H1 (cell line): ENCODE results near the gene SEC23IP. TPM values are rescaled to one million over a fixed set of nuclear protein-coding genes. Genes with fewer than 3 reads are reported as not detected.

ENCODE experiments used
- ASH2L ChIP-seq: fragments of 200-600, 300-600 bp; sonication (generic); IDR thresholded peaks from one replicate; pipeline ENCODE4 v1.7.1; 2017; ENCODE audit warnings: low read length
- KDM4A ChIP-seq: IDR thresholded peaks from one replicate; pipeline ENCODE4 v1.7.1; 2012; ENCODE audit warnings: low read depth, mild to moderate bottlenecking, moderate library complexity, low read length, inconsistent platforms; ENCODE audit not compliant: severe bottlenecking
- POLR2AphosphoS5 ChIP-seq: IDR thresholded peaks from 2 replicates; pipeline ENCODE4 v1.6.1; 2011; ENCODE audit warnings: low read depth, low read length
- TCF12 ChIP-seq: IDR thresholded peaks from 2 replicates; pipeline ENCODE4 v1.6.1; 2011; ENCODE audit warnings: low read depth, mild to moderate bottlenecking, low read length
- ZNF274 ChIP-seq: IDR thresholded peaks from 2 replicates; pipeline ENCODE4 v1.7.0; 2012; ENCODE audit warnings: low read length, borderline replicate concordance; ENCODE audit errors: extremely low read depth
- polyA plus RNA-seq, 7 experiments: library from polyadenylated mRNA; depleted of rRNA in 3 of 7; stranded (reverse) in 5 of 7; unstranded in 2 of 7; fragments of >200 nt in 5 of 7; fragments of 200-250 nt in 2 of 7; gene quantifications; 1 replicate in 5 of 7; 2 replicates in 1 of 7; 4 replicates in 1 of 7; pipeline versions ENCODE4 v1.2.1 to v1.2.3, GENCODE V29; 2011 to 2013; ENCODE audit warnings: missing spikeins in 2 of 7, mixed read lengths in 2 of 7
- total RNA-seq: library from RNA; stranded (reverse); fragmentation: NEBNext Ultra II Directional; extraction: Animal tissue kit (Norgen Biotek cat#: 25700); gene quantifications from 2 replicates; pipeline ENCODE4 v1.2.1, GENCODE V29; 2021
- TF ChIP-seq, protein P1 (sequence below): fragments of 300-600 bp; sonication (generic); IDR thresholded peaks from 2 replicates; pipeline ENCODE4 v1.7.1; 2012; ENCODE audit warnings: low read length, moderate library complexity, mild to moderate bottlenecking, inconsistent platforms; ENCODE audit not compliant: insufficient replicate concordance
- TF ChIP-seq, protein P2 (sequence below): IDR thresholded peaks from 2 replicates; pipeline ENCODE4 v1.6.1; 2012; ENCODE audit warnings: low read length, inconsistent platforms

SEC23IP gene
- total and polyA plus RNA-seq, 2 of the 8 experiments (the other 6 are each of a cell fraction or from before 2014, with no cell fraction given): 29.0 to 105 TPM

DNA sequence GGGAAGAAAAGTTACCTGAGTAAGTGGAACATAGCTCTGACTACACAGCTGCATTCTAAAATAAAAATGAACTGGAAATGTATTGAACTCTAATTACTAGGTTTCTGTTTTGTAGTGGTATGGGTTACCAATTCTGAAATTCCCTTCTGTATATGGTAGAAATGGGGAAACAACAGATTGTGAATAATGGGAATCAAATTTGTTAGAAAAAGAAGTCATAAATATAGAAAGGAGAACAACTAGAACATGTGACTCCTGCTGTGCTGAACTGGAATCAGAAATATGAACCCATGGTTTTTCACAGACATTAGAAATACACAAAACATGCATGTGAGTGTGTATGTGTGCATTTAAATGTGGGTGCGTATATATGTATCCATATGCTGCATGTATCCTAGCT lies 46.9 kb upstream of the SEC23IP start (continued):
- TF ChIP-seq ZNF274: no peak
- no peak for TF ChIP-seq TCF12
- no peak for TF ChIP-seq ASH2L
- TF ChIP-seq, protein P1, sequence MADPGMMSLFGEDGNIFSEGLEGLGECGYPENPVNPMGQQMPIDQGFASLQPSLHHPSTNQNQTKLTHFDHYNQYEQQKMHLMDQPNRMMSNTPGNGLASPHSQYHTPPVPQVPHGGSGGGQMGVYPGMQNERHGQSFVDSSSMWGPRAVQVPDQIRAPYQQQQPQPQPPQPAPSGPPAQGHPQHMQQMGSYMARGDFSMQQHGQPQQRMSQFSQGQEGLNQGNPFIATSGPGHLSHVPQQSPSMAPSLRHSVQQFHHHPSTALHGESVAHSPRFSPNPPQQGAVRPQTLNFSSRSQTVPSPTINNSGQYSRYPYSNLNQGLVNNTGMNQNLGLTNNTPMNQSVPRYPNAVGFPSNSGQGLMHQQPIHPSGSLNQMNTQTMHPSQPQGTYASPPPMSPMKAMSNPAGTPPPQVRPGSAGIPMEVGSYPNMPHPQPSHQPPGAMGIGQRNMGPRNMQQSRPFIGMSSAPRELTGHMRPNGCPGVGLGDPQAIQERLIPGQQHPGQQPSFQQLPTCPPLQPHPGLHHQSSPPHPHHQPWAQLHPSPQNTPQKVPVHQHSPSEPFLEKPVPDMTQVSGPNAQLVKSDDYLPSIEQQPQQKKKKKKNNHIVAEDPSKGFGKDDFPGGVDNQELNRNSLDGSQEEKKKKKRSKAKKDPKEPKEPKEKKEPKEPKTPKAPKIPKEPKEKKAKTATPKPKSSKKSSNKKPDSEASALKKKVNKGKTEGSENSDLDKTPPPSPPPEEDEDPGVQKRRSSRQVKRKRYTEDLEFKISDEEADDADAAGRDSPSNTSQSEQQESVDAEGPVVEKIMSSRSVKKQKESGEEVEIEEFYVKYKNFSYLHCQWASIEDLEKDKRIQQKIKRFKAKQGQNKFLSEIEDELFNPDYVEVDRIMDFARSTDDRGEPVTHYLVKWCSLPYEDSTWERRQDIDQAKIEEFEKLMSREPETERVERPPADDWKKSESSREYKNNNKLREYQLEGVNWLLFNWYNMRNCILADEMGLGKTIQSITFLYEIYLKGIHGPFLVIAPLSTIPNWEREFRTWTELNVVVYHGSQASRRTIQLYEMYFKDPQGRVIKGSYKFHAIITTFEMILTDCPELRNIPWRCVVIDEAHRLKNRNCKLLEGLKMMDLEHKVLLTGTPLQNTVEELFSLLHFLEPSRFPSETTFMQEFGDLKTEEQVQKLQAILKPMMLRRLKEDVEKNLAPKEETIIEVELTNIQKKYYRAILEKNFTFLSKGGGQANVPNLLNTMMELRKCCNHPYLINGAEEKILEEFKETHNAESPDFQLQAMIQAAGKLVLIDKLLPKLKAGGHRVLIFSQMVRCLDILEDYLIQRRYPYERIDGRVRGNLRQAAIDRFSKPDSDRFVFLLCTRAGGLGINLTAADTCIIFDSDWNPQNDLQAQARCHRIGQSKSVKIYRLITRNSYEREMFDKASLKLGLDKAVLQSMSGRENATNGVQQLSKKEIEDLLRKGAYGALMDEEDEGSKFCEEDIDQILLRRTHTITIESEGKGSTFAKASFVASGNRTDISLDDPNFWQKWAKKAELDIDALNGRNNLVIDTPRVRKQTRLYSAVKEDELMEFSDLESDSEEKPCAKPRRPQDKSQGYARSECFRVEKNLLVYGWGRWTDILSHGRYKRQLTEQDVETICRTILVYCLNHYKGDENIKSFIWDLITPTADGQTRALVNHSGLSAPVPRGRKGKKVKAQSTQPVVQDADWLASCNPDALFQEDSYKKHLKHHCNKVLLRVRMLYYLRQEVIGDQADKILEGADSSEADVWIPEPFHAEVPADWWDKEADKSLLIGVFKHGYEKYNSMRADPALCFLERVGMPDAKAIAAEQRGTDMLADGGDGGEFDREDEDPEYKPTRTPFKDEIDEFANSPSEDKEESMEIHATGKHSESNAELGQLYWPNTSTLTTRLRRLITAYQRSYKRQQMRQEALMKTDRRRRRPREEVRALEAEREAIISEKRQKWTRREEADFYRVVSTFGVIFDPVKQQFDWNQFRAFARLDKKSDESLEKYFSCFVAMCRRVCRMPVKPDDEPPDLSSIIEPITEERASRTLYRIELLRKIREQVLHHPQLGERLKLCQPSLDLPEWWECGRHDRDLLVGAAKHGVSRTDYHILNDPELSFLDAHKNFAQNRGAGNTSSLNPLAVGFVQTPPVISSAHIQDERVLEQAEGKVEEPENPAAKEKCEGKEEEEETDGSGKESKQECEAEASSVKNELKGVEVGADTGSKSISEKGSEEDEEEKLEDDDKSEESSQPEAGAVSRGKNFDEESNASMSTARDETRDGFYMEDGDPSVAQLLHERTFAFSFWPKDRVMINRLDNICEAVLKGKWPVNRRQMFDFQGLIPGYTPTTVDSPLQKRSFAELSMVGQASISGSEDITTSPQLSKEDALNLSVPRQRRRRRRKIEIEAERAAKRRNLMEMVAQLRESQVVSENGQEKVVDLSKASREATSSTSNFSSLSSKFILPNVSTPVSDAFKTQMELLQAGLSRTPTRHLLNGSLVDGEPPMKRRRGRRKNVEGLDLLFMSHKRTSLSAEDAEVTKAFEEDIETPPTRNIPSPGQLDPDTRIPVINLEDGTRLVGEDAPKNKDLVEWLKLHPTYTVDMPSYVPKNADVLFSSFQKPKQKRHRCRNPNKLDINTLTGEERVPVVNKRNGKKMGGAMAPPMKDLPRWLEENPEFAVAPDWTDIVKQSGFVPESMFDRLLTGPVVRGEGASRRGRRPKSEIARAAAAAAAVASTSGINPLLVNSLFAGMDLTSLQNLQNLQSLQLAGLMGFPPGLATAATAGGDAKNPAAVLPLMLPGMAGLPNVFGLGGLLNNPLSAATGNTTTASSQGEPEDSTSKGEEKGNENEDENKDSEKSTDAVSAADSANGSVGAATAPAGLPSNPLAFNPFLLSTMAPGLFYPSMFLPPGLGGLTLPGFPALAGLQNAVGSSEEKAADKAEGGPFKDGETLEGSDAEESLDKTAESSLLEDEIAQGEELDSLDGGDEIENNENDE: no peak
- TF ChIP-seq KDM4A: no peak
- TF ChIP-seq POLR2AphosphoS5: no peak
- TF ChIP-seq, protein P2, sequence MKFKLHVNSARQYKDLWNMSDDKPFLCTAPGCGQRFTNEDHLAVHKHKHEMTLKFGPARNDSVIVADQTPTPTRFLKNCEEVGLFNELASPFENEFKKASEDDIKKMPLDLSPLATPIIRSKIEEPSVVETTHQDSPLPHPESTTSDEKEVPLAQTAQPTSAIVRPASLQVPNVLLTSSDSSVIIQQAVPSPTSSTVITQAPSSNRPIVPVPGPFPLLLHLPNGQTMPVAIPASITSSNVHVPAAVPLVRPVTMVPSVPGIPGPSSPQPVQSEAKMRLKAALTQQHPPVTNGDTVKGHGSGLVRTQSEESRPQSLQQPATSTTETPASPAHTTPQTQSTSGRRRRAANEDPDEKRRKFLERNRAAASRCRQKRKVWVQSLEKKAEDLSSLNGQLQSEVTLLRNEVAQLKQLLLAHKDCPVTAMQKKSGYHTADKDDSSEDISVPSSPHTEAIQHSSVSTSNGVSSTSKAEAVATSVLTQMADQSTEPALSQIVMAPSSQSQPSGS: no peak
- TF ChIP-seq, all 59 proteins: peak for 0
